A549 (cell line): Measurements from ENCODE around the gene NLGN4Y.

Experiments used
- ZFP36 ChIP-seq: fragments of 450-650 bp; IDR thresholded peaks from 2 replicates; pipeline ENCODE4 v1.6.1; 2014; ENCODE audit warnings: borderline replicate concordance; ENCODE audit not compliant: partially characterized antibody
- TF ChIP-seq, protein P1 (sequence below): fragments of 250-450 bp; sonication (Bioruptor Pico); IDR thresholded peaks from 2 replicates; pipeline ENCODE4 v1.5.0; 2021; ENCODE audit warnings: mild to moderate bottlenecking, moderate library complexity, borderline replicate concordance
- TF ChIP-seq, protein P2 (sequence below): fragments of 200-600 bp; sonication (generic); IDR thresholded peaks from 2 replicates; pipeline ENCODE4 v1.6.1; 2016; ENCODE audit warnings: antibody characterized with exemption, mild to moderate bottlenecking, moderate library complexity
- TF ChIP-seq, protein P3 (sequence below): fragments of >200 bp; sonication (Bioruptor Twin); formaldehyde crosslinking; IDR thresholded peaks from 3 replicates; pipeline ENCODE4 v1.5.1; 2016

DNA sequence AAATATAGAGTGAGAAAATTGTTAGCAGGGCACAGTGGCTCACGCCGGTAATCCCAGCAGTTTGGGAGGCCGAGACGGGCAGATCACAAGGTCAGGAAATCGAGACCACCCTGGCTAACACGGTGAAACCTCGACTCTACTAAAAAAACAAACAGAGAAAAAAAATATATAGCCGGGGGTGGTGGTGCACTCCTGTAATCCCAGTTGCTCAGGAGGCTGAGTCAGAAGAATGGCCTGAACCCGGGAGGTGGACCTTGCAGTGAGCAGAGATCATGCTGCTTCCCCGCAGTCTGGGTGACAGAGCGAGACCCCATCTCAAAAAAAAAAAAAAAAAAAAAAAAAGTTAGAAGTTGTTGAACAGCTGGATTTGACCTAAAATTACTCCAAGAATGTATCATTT lies 269.3 kb downstream of the NLGN4Y start:
- TF ChIP-seq ZFP36 = no peak
- TF ChIP-seq, protein P1, sequence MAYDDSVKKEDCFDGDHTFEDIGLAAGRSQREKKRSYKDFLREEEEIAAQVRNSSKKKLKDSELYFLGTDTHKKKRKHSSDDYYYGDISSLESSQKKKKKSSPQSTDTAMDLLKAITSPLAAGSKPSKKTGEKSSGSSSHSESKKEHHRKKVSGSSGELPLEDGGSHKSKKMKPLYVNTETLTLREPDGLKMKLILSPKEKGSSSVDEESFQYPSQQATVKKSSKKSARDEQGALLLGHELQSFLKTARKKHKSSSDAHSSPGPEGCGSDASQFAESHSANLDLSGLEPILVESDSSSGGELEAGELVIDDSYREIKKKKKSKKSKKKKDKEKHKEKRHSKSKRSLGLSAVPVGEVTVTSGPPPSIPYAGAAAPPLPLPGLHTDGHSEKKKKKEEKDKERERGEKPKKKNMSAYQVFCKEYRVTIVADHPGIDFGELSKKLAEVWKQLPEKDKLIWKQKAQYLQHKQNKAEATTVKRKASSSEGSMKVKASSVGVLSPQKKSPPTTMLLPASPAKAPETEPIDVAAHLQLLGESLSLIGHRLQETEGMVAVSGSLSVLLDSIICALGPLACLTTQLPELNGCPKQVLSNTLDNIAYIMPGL = no peak
- TF ChIP-seq, protein P2, sequence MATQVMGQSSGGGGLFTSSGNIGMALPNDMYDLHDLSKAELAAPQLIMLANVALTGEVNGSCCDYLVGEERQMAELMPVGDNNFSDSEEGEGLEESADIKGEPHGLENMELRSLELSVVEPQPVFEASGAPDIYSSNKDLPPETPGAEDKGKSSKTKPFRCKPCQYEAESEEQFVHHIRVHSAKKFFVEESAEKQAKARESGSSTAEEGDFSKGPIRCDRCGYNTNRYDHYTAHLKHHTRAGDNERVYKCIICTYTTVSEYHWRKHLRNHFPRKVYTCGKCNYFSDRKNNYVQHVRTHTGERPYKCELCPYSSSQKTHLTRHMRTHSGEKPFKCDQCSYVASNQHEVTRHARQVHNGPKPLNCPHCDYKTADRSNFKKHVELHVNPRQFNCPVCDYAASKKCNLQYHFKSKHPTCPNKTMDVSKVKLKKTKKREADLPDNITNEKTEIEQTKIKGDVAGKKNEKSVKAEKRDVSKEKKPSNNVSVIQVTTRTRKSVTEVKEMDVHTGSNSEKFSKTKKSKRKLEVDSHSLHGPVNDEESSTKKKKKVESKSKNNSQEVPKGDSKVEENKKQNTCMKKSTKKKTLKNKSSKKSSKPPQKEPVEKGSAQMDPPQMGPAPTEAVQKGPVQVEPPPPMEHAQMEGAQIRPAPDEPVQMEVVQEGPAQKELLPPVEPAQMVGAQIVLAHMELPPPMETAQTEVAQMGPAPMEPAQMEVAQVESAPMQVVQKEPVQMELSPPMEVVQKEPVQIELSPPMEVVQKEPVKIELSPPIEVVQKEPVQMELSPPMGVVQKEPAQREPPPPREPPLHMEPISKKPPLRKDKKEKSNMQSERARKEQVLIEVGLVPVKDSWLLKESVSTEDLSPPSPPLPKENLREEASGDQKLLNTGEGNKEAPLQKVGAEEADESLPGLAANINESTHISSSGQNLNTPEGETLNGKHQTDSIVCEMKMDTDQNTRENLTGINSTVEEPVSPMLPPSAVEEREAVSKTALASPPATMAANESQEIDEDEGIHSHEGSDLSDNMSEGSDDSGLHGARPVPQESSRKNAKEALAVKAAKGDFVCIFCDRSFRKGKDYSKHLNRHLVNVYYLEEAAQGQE = no peak
- TF ChIP-seq, protein P3, sequence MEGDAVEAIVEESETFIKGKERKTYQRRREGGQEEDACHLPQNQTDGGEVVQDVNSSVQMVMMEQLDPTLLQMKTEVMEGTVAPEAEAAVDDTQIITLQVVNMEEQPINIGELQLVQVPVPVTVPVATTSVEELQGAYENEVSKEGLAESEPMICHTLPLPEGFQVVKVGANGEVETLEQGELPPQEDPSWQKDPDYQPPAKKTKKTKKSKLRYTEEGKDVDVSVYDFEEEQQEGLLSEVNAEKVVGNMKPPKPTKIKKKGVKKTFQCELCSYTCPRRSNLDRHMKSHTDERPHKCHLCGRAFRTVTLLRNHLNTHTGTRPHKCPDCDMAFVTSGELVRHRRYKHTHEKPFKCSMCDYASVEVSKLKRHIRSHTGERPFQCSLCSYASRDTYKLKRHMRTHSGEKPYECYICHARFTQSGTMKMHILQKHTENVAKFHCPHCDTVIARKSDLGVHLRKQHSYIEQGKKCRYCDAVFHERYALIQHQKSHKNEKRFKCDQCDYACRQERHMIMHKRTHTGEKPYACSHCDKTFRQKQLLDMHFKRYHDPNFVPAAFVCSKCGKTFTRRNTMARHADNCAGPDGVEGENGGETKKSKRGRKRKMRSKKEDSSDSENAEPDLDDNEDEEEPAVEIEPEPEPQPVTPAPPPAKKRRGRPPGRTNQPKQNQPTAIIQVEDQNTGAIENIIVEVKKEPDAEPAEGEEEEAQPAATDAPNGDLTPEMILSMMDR = no peak
